T follicular helper cell (primary cell): ENCODE measurements around the gene AMDHD2.
A peak's percentile ranks its signal among the peaks of the same experiment; 100 is the strongest.
"Not testable (repeated sequence)": the region's sequence is repeated elsewhere in the genome, so short reads cannot be mapped to it uniquely, and the experiment has no call there.

Experiments used
- DNase-seq: peaks from one replicate; pipeline ENCODE4 v3.0.0-alpha.2; 2020; ENCODE audit warnings: low read depth
- total RNA-seq, 2 experiments: gene quantifications; one replicate each; lab custom pipeline; 2026; lab: John Stamatoyannopoulos, UW

Gene AMDHD2, protein sequence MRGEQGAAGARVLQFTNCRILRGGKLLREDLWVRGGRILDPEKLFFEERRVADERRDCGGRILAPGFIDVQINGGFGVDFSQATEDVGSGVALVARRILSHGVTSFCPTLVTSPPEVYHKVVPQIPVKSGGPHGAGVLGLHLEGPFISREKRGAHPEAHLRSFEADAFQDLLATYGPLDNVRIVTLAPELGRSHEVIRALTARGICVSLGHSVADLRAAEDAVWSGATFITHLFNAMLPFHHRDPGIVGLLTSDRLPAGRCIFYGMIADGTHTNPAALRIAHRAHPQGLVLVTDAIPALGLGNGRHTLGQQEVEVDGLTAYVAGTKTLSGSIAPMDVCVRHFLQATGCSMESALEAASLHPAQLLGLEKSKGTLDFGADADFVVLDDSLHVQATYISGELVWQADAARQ
- 10.6 to 49.1 reads per million in 2 experiments for total RNA-seq

DNA sequence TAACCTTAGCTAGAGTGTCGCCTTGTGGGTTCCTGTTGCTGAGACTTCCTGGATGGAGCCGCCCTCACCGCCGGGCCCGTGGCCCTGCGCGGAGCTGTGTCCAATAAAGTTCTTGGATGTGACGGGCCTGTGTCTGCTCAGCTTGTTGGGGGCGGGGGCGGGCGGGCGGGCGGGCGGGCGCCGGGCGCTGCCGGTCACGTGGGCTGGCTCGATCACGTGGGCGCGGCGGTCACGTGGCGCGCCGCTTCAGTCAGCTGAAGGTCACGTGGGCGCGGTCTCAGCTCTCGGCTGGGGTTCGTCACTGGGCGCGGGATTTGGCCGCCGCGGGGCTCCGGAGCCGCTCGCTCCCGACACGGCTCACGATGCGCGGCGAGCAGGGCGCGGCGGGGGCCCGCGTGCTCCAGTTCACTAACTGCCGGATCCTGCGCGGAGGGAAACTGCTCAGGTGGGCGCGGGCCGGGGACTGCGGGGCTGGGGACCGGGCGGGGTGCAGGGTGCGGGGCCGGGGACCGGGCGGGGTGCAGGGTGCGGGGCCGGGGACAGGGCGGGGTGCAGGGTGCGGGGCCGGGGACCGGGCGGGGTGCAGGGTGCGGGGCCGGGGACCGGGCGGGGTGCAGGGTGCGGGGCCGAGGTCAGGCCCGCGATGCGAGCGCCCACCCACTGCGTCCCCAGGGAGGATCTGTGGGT lies at the start of gene AMDHD2:
TSS of gene AMDHD2 (plus strand) at position 275 of the 687 bp plus-strand sequence. CDS start at position 363, 88 bp downstream.
- DNase-seq, result peak; percentile 87

DNA sequence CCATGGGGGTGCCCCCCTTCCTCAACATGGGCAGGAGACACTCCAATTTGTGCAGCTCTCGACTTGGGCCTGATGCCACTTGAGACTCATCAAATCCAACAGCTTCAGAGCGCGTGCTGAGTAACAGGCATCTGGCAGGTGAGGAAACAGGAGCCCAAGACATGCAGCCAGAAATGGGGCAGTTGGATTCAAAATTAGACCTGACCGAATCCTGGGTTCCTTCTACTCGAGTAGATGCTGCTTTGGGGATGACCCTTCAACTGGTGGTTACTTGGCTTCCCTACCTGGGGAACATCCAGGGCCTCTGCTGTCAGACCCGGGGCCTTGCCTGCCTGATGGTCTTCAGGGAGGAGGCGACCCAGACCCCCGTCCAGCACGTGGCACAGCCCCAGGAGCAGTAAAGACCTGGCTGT lies 49.6 kb upstream of the AMDHD2 start:
- no peak for DNase-seq

DNA sequence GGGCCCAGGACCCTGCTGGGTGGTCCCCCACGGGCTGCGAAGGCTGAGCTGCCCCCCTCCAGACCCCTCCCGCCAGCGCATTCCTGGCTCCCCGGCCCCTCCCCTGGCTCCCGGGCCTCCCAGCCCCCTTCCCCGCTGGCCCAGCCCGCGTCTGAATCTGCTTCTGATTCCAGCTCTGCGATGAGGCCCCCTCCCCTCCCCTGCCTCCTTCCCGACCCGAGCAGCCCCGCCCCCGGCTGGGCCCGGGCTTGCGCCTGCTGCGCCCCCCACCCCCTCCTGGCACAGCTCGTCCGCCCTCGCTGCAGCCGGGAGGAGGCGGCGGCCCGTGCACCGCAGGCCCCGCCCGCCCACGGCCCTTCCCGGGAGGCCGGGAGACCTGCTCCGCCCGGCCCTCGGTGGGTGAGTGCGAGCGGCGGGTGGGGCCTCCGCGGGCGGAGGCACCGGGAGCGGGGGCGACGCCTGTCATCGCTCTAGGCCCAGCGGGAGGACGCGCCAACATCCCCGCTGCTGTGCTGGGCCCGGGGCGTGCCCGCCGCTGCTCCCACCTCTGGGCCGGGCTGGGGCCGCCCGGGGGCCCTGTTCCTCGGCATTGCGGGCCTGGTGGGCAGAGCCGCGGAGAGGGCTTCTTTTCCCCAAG lies 49.0 kb upstream of the AMDHD2 start, which contains the start of gene NTN3:
TSS of gene NTN3 (plus strand) at position 282 of the 637 bp plus-strand sequence. CDS start 405 bp downstream, outside the sequence.
- DNase-seq, result no peak

DNA sequence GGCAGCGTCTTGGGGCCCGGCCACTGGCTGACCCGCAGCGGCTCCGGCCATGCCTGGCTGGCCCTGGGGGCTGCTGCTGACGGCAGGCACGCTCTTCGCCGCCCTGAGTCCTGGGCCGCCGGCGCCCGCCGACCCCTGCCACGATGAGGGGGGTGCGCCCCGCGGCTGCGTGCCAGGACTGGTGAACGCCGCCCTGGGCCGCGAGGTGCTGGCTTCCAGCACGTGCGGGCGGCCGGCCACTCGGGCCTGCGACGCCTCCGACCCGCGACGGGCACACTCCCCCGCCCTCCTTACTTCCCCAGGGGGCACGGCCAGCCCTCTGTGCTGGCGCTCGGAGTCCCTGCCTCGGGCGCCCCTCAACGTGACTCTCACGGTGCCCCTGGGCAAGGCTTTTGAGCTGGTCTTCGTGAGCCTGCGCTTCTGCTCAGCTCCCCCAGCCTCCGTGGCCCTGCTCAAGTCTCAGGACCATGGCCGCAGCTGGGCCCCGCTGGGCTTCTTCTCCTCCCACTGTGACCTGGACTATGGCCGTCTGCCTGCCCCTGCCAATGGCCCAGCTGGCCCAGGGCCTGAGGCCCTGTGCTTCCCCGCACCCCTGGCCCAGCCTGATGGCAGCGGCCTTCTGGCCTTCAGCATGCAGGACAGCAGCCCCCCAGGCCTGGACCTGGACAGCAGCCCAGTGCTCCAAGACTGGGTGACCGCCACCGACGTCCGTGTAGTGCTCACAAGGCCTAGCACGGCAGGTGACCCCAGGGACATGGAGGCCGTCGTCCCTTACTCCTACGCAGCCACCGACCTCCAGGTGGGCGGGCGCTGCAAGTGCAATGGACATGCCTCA lies 48.3 kb upstream of the AMDHD2 start:
- no peak for DNase-seq

DNA sequence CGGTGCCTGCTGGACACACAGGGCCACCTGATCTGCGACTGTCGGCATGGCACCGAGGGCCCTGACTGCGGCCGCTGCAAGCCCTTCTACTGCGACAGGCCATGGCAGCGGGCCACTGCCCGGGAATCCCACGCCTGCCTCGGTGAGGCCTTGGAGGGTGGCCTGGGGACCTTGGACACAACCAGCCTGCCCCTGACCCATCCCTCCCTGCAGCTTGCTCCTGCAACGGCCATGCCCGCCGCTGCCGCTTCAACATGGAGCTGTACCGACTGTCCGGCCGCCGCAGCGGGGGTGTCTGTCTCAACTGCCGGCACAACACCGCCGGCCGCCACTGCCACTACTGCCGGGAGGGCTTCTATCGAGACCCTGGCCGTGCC lies 47.7 kb upstream of the AMDHD2 start:
- no peak for DNase-seq

DNA sequence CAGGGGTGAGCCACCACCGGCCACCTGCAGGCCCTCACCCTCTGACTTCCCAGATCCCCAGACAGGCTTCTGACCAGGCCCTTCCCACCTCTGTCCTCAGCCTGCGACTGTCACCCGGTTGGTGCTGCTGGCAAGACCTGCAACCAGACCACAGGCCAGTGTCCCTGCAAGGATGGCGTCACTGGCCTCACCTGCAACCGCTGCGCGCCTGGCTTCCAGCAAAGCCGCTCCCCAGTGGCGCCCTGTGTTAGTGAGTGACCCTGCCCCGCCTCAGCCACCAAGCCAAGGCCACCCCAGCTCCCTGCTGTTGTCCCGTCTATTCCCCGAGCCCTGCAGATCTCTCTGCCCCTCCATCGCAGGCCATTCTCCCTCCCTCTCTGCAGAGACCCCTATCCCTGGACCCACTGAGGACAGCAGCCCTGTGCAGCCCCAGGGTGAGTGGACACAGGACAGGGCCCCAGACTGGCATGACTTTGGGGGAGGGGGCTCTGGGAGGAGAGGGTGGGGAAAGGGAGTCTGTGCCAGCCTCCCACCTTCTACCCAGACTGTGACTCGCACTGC lies 47.2 kb upstream of the AMDHD2 start:
- DNase-seq, result no peak

DNA sequence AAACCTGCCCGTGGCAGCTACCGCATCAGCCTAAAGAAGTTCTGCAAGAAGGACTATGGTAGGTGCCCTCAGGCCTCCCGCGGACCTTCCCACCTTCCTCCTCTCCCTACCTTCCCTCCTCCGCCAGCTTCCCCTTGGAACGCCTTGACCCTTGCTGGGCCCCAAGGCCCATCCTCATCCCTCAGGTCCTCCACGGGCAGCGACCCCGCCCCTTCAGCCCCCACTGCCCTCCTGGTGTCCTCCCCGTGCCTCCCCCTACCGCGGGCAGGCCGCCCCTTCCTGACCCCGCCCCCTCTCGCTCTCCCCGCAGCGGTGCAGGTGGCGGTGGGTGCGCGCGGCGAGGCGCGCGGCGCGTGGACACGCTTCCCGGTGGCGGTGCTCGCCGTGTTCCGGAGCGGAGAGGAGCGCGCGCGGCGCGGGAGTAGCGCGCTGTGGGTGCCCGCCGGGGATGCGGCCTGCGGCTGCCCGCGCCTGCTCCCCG lies 46.7 kb upstream of the AMDHD2 start:
- DNase-seq, result no peak

DNA sequence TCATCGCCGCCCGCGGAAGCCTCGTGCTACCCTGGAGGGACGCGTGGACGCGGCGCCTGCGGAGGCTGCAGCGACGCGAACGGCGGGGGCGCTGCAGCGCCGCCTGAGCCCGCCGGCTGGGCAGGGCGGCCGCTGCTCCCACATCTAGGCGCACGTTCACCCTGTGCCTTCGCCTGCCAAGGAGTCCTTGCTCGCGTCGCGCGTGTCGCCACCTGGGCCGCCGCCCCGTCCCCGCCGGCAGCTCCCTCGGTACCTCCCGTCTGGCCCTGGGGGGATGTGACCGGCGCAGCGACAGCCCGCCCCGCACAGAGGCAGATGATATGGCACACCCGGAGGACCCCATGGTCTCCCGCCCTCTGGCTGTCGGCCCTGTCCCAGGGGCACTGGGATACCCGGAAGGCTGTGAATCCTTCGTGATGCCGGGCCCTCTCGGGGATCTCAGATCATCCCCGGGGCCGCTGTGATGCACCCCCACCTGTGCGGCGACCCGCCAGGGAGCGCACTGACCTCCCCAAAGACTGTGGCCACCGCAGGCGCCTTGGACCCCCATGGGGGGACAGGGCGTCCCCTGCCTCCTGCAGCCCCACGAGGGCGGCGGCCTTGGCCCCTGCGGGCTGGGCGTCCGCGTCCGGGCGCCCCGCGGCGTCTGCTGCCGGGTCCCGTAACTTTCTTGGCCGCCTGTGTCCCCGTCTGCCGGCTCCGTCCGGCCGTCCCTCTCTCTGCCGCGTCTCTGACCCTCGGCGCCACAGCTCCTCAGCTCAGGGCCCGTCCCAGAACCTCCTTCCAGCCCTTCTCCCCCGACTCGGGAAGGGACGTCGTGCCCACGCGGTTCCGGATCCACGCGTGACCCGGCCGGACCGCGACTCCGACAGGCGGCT lies 45.9 kb upstream of the AMDHD2 start:
- peak; percentile 50 for DNase-seq

DNA sequence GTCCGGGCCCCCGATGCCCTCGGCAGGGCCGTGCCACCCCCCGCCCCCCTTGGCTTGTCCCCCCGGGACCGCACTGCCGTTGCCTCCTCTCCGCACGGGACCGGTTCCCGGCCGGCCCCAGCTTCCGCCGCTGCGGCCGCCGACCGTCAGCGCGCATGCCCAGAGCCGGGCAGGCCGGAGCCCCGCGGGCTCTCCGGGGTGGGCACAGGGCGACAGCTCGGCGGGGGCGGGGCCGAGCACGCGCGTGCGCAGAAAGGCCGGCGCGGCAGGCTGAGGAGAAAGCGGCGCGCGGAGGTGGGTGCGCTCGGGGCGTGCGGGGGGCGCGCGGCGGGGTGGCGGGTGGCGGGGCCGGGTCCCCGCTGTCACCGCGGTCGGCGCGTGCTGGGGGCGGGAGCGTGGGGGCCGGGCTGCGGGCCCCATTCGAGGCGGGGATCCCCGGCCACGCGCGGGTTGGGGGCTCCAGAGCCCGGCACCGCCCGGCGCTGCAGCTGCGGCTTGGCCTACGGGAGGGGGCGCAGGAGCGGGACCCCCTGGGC lies 45.2 kb upstream of the AMDHD2 start, which contains the start of gene TBC1D24:
TSS of gene TBC1D24 (plus strand) at position 251 of the 536 bp plus-strand sequence. CDS start 21,022 bp downstream, outside the sequence.
- peak; percentile 53 for DNase-seq

DNA sequence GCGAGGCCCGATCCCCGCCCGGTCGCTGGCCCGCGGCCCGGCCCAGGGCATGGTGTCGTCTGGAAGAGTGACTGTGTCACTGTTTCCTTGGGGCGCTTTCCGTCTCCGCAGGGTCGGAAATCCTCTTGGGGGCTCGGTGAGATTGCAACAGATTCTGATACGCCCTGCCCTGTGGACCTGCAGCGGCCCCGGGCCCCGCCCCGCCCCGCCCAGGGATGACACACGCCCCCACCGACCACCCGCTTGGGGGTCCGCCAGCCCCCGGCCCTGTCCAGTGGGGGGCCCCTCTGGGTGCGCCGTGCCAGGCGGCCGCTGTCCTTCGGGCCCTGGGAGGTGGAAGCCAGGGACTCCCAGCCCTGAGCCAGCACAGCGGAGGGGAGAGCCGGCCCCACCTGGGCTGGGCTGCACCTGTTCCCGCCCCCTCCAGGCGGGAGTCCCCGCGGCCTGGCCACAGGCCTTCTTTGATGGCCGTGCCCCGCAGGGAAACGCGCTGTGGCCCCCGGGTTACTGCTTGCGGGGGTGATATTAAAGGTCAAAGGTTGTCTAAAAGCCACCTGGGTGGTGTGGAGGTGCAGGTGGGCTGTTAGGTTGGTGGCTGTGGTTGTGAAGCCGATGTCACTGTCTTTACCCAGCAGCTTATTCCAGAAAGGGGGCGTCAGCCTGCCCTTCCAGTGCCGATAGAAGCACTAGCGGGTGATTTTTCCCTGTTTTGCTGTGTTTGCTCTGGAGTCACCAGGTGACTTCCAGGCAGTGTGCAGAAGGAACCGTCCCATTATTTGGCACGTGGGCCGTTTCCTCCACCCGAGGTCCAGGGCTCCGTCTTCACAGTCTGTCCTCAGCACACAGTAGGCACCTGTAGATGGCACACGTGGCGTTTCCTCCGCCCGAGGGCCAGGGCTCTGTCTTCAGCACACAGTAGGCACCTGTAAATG lies 44.5 kb upstream of the AMDHD2 start:
- no peak for DNase-seq

DNA sequence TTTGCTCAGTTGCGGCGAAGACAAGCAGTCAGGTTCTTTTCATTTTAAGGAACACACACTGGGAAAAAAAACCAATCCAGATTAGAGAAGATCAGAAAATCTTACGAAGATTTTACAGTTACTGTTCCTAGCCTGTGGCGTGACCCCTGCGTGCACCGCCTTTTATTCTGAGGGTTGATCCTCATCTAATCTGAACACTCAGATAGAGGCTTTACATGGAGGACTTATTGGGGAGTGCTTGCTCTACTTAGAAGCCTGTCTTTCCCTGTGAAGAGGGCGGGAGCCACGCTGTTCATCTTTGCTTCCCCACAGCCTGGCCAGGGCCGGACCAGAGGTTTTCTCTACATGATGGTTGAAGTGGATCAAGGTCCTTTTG lies 43.8 kb upstream of the AMDHD2 start:
- no peak for DNase-seq

DNA sequence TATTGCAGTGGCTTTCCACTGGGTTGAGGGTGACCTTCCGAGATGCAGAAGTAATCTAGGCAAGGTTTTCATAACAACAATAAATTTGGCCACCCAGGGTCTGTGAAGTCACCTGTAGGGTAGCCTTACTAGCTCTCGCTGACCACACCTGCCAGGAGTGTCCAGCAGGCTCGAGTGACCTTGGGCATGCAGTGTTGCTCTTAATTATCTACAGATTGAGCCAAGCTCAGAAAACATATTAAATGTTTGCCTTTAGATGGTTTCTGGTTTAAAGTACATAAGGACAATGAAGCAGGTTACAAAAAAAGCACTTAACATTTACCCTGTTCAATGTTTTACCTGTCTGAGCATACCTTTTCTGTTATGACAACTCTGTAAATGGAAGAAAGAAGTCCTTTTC lies 43.4 kb upstream of the AMDHD2 start:
- no peak for DNase-seq

DNA sequence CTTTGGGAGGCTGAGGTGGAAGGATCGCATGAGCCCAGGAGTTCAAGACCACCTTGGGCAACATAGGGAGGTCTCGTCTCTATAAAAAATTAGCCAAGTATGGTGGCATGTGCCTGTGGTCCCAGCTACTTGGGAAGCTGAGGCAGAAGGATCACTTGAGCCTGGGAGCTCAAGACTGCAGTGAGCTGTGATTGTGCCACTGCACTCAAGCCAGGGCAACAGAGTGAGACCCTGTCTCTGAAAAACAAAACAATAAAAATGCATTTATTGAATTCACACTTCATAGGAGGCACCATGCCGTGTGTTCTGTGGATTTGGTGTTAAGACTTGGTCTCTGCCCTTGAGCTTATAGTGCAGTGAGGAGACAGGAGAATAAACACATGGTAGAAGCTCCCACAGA lies 42.8 kb upstream of the AMDHD2 start:
- DNase-seq, result no peak

DNA sequence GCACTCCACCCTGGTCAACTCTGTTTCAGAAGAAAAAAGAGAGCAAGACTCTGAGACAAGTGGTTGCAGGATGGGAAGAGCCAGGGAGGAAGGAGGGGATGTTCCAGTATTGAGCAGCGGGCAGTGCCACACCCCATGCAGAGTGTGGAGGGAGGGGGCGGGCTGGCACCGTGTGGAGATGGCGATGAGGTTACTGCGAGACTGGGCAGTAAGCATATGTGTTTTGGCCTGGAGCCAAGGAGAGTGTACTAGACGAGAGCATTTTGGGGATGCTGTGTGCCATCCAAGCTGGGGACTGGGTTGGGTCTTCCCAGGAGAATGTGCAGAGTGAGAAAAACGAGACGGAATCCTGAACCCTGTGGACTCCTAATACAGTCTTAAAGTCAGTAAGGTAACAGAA lies 41.9 kb upstream of the AMDHD2 start:
- DNase-seq, result no peak

DNA sequence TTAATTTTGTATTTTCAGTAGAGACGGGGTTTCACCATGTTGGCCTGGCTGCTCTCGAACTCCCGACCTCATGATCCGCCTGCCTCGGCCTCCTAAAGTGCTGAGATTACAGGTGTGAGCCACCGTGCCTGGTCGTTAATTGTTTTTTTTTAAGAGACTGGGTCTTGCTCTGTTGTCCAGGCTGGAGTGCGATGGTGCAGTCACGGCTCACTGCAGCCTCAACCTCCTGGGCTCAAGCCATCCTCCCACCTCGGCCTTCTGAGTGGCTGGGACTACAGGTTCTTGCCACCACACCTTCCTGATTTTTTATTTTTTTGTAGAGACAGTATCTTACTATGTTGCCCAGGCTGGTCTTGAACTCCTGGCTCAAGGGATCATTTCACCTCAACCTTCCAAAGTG lies 40.2 kb upstream of the AMDHD2 start:
- not testable (repeated sequence) for DNase-seq

DNA sequence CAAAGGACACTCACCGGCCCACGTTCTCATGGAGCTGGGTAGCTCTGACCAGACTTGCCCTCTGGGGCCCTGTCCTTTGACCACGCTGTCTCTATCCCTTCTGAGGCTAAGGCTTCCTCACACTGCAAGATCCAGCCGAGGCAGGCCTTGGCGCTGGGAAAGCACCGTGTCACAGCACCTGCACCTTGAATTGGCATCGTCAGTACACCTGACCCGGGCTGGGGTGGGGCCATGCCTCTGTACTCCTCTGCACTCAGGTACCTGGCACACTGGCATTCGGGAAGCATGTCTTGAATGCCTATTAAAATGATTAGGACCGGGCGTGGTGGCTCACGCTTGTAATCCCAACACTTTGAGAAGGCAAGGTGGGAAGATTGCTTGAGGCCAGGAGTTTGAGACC lies 39.2 kb upstream of the AMDHD2 start:
- DNase-seq, result no peak

DNA sequence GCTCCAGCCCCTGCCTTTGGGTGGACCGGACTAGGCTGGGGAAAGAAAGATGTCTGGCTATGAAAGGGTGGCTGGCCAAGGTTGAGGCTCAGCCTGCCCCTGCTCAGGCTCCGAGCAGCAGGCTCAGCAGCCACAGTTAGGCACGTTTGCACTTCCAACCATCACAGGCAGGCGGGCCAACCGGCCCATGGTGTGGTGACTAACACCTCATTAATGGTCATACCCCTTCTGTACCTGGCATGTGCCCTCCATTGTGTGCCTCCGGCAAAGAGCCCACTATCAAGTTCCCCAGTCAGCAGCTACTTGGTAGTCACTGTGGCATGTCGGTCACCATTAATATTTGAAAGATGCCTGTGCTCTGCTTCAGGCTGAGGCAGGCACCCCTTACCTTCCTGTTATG lies 38.5 kb upstream of the AMDHD2 start:
- DNase-seq, result no peak

DNA sequence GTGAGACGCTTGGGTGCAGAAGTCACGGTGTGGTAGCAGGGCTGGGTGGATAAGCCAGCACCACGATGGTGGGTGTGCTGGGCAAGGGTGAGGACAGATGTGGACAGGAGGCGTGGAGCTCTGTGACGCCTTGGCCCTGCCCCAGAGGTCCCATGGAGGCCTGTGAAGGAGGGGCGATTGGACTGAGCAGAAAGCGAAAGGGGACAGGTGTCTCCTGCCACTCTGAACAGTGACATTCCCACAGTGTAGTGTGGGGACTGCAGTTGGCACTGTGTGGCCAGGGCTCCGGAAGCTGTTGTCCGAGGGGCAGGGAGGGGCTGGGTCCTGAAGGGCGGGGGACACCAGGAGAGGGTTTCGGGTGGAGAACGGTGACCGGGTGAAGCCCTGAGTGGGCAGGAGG lies 37.9 kb upstream of the AMDHD2 start:
- DNase-seq, result no peak
